ENCODE results near the gene SMAGP.
"Not testable (repeated sequence)": the region's sequence is repeated elsewhere in the genome, so short reads cannot be mapped to it uniquely, and the experiment has no call there.

SMAGP gene

GRCh38 chr12:51264297-51264696 is 5.9 kb downstream of the SMAGP start:
- Mint-ChIP-seq H3K27ac (no peak overlapping the region), H3K9me3 (no peaks in the 10 kb centered on the region), H3K4me3 (no peak overlapping the region), H3K36me3 (ENCODE audit: low read depth) (no peaks in the 10 kb centered on the region), H3K27me3 (ENCODE audit: low read depth) (peaks cover 24% of the 10 kb centered on the region), H3K4me1 (no peaks in the 10 kb centered on the region)
- TF ChIP-seq CTCF (IDR thresholded peaks at IDR 0.05; ENCODE audit: unreplicated experiment in 3 of 3) = no peak

GRCh38 chr12:51263341-51263740 is 6.9 kb downstream of the SMAGP start:
- no peaks in the 10 kb centered on the region for H3K4me1 Mint-ChIP-seq
- H3K4me3 Mint-ChIP-seq = no peak overlapping the region
- H3K9me3 Mint-ChIP-seq = no peaks in the 10 kb centered on the region
- H3K36me3 Mint-ChIP-seq (ENCODE audit: low read depth) = no peaks in the 10 kb centered on the region
- TF ChIP-seq CTCF (IDR thresholded peaks at IDR 0.05; ENCODE audit: unreplicated experiment in 3 of 3) = no peak
- no peak overlapping the region for H3K27ac Mint-ChIP-seq
- peaks cover 15% of the 10 kb centered on the region for H3K27me3 Mint-ChIP-seq (ENCODE audit: low read depth)

GRCh38 chr12:51262758-51263177 is 7.4 kb downstream of the SMAGP start:
- peak in 1 of 3 experiments; percentile 22 for TF ChIP-seq CTCF (IDR thresholded peaks at IDR 0.05; ENCODE audit: unreplicated experiment in 3 of 3)
- peaks cover 9% of the 10 kb centered on the region for H3K27me3 Mint-ChIP-seq (ENCODE audit: low read depth)
- no peak overlapping the region for H3K4me3 Mint-ChIP-seq
- no peaks in the 10 kb centered on the region for H3K4me1 Mint-ChIP-seq
- H3K9me3 Mint-ChIP-seq = no peaks in the 10 kb centered on the region
- H3K27ac Mint-ChIP-seq = no peak overlapping the region
- no peaks in the 10 kb centered on the region for H3K36me3 Mint-ChIP-seq (ENCODE audit: low read depth)

- H3K27me3 Mint-ChIP-seq (ENCODE audit: low read depth); H3K36me3 Mint-ChIP-seq (ENCODE audit: low read depth); H3K4me1 Mint-ChIP-seq: not testable (repeated sequence)
Observed at GRCh38 chr12:51259600-51259999, 10.6 kb downstream of the SMAGP start.

GRCh38 chr12:51254536-51254935 is 15.7 kb downstream of the SMAGP start:
- TF ChIP-seq CTCF (IDR thresholded peaks at IDR 0.05; ENCODE audit: unreplicated experiment in 3 of 3) = no peak
- Mint-ChIP-seq H3K9me3 (no peaks in the 10 kb centered on the region), H3K4me1 (peaks cover 4% of the 10 kb centered on the region), H3K27ac (peak overlapping the region; percentile 61 to 92 (median 61)), H3K36me3 (ENCODE audit: low read depth) (no peaks in the 10 kb centered on the region), H3K27me3 (ENCODE audit: low read depth) (no peaks in the 10 kb centered on the region), H3K4me3 (no peak overlapping the region)

More at GRCh38 chr12:51259600-51259999, 10.6 kb downstream of the SMAGP start:
- H3K9me3 Mint-ChIP-seq, H3K4me3 Mint-ChIP-seq, H3K27ac Mint-ChIP-seq: not testable (repeated sequence)

- no peaks in the 10 kb centered on the region for H3K36me3 Mint-ChIP-seq (ENCODE audit: low read depth)
- H3K9me3 Mint-ChIP-seq = no peaks in the 10 kb centered on the region
- no peaks in the 10 kb centered on the region for H3K27me3 Mint-ChIP-seq (ENCODE audit: low read depth)
- H3K27ac Mint-ChIP-seq = no peak overlapping the region
- H3K4me3 Mint-ChIP-seq = no peak overlapping the region
- TF ChIP-seq CTCF (IDR thresholded peaks at IDR 0.05; ENCODE audit: unreplicated experiment in 3 of 3) = no peak
- H3K4me1 Mint-ChIP-seq = peaks cover 4% of the 10 kb centered on the region
Observed at GRCh38 chr12:51253276-51253675, 16.9 kb downstream of the SMAGP start.
